Kidney epithelial cell (primary cell): ENCODE results near the gene TMEM9. TPM values are rescaled to one million over a fixed set of nuclear protein-coding genes. Genes with fewer than 3 reads are reported as not detected.
"Not testable (repeated sequence)": the region's sequence is repeated elsewhere in the genome, so short reads cannot be mapped to it uniquely, and the experiment has no call there.

Experiments used
- DNase-seq: peaks from one replicate; pipeline ENCODE4 v3.0.0-alpha.2; 2010; ENCODE audit warnings: low read depth
- H3K27me3 ChIP-seq: 2 replicates; pipeline ENCODE4 v1.6.0; 2011; ENCODE audit warnings: low read length; ENCODE audit not compliant: control insufficient read depth, insufficient read depth
- H3K36me3 ChIP-seq: 2 replicates; pipeline ENCODE4 v1.5.1; 2011; ENCODE audit warnings: low read length; ENCODE audit not compliant: control insufficient read depth, insufficient read depth
- H3K4me3 ChIP-seq: 2 replicates; pipeline ENCODE4 v1.5.1; 2011; ENCODE audit warnings: low read depth, mild to moderate bottlenecking, control low read depth, low read length
- CTCF ChIP-seq: IDR thresholded peaks from 2 replicates; pipeline ENCODE4 v1.5.1; 2011; ENCODE audit warnings: mild to moderate bottlenecking, moderate library complexity, low read length, control low read depth, inconsistent platforms; ENCODE audit not compliant: insufficient read depth, poor library complexity, severe bottlenecking
- total RNA-seq: library from RNA; depleted of rRNA; stranded (reverse); fragments of >200 nt; gene quantifications from 2 replicates; pipeline ENCODE4 v1.2.3, GENCODE V29; 2015

Gene TMEM9
- total RNA-seq, 1 donor from 2014 or later, result 103 TPM

DNA sequence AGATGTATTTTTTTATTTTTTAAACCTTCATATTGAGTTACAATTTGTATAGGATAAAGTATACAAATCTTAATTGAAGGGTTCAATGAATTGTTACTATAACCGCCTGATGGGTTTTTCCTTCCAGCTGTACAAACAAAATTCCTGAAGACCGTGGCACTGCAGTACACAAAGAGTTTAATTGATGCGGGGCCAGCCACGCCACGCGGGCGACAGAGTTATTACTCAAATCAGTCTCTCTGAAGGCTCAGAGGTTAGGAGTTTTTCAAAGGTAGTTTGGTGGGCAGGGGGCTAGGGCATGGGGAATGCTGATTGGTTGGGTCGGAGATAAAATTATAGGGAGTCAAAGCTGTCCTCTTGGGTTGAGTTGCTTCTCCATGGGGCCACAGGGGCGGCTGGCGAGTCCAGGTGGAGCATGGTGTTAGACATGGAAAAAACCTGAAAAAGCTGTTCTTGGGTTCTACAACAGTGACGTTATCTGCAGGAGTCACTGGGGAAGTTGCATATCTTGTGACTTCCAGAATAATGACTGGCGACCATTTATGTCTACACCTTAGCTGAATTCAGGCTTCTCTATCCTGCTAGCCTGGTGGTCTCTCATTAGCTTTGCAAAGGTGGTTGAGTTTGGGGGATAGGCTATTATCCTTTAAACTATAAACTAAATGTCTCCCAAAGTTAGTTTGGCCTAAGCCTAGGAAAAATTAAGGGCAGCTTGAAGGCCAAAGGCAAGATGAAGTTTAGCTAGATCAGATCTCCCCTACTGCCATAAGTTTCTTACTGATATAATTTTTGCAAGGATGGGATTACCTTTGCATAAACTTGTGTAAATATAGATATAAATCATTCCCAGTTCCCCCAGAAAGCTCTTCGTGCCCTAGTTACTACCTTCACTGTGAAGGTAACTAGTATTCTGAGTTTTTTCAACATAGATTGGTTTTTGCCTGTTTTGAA is 13.0 kb upstream of the TMEM9 start:
- Histone ChIP-seq H3K36me3 (no peaks in the 10 kb centered on the region), H3K27me3 (no peaks in the 10 kb centered on the region), H3K4me3 (no peak overlapping the region)
- DNase-seq, result no peak
- no peak for TF ChIP-seq CTCF

- Histone ChIP-seq H3K36me3 (no peaks in the 10 kb centered on the region), H3K4me3 (no peak overlapping the region), H3K27me3 (no peaks in the 10 kb centered on the region)
- DNase-seq, result no peak
- no peak for TF ChIP-seq CTCF
These were observed 10.4 kb upstream of the TMEM9 start for GRCh38 chr1:201164645-201165044.

- Histone ChIP-seq H3K36me3 (no peaks in the 10 kb centered on the region), H3K4me3 (no peak overlapping the region), H3K27me3 (no peaks in the 10 kb centered on the region)
- TF ChIP-seq CTCF, result no peak
- no peak for DNase-seq
These were observed 9.4 kb upstream of the TMEM9 start for GRCh38 chr1:201163707-201164106.

GRCh38 chr1:201163036-201163435 is 8.8 kb upstream of the TMEM9 start:
- not testable (repeated sequence) for H3K36me3 ChIP-seq, H3K4me3 ChIP-seq, H3K27me3 ChIP-seq, DNase-seq

DNA sequence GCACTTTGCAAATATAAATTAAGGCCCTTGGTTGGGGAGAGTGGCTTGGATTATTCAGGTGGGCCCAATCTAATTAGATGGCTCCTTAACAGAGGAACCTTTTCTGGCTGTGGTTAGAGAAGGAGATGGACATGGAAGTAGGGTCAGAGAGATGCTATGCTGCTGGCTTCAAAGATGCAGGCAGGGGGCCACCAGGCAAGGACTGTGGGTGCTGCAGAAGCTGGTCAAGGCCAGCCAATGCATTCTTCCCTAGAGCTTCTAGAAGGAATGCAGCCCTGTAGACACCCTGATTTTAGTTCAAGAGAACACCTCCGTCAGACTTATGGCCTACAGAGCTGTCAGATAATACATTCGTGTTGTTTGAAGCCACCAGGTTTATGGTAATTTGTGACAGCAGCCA is 3.7 kb upstream of the TMEM9 start:
- H3K4me3 ChIP-seq, result no peak overlapping the region
- H3K27me3 ChIP-seq, result no peaks in the 10 kb centered on the region
- H3K36me3 ChIP-seq, result no peaks in the 10 kb centered on the region
- no peak for DNase-seq
- TF ChIP-seq CTCF, result no peak

DNA sequence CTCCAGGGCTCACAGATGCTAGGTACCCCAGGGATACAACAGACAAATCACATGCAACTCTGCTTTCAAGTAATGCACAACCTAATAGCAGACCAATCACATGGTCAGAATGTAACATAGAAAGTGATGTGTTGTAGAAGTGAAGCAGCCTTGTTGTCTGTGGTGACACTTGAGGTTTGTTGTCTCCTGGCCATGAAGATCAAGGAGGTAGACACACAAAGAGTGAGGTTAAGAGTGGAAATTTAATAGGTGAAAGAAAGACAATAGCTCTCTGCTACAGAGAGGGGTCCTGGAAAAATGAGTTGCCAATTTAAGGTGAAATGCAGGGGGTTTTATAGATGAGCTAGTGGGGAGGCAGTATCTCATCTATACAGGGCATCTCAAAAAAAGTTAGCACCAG is 2.5 kb upstream of the TMEM9 start:
- Histone ChIP-seq H3K27me3 (no peaks in the 10 kb centered on the region), H3K4me3 (no peak overlapping the region), H3K36me3 (no peaks in the 10 kb centered on the region)
- no peak for DNase-seq
- no peak for TF ChIP-seq CTCF
